Retinal pigment epithelial cell (primary cell): ENCODE data around the gene OLFML2A.

Experiments
- DNase-seq: peaks from one replicate; pipeline ENCODE4 v3.0.0-alpha.2; 2010; ENCODE audit warnings: low read depth
- H3K4me3 ChIP-seq: 2 replicates; pipeline ENCODE4 v1.5.1; 2011; ENCODE audit warnings: mild to moderate bottlenecking, low read length, control low read depth, moderate library complexity
- TF ChIP-seq, protein P1 (sequence below): conservative IDR thresholded peaks from 2 replicates; pipeline ENCODE4 v1.5.1; 2011; ENCODE audit warnings: low read depth, low read length, control low read depth, inconsistent platforms

The OLFML2A gene

DNA sequence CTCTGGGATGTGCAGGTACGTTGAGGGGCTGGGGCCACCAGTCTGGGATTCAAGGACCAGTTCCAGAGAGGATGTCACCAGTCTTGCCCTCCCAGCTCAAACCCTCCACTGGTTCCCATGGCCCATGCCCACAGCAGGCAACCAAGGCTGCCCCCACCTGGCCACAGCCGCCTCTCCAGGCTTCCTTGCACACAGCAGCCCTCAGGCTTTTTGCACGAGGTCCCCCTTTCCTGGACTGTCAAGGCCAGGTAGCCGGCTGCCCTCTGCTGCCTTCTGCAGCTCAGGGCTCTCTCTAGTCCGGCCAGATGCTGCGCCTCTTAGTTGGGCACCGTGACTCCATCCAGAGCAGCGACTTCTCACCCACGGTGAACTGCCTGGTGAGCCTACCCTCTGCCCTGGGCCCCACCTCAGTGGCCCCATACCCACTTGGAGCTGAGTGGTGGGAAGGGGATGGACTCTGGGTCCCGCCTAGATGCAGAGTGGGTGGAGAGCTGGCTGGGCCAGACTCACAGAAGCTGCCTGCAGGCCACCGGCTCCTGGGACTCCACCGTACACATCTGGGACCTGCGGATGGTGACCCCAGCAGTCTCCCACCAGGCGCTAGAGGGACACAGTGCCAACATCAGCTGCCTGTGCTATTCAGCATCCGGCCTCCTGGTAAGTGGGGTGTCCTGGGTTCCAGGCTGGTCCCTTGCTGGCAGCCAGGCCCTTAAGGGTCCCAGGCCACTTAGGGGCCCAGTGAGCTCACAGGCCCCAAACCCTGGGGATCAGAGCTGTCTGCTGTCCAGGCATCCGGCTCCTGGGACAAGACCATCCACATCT is 79.2 kb downstream of the OLFML2A start:
- no peak for DNase-seq
- TF ChIP-seq, protein P1, sequence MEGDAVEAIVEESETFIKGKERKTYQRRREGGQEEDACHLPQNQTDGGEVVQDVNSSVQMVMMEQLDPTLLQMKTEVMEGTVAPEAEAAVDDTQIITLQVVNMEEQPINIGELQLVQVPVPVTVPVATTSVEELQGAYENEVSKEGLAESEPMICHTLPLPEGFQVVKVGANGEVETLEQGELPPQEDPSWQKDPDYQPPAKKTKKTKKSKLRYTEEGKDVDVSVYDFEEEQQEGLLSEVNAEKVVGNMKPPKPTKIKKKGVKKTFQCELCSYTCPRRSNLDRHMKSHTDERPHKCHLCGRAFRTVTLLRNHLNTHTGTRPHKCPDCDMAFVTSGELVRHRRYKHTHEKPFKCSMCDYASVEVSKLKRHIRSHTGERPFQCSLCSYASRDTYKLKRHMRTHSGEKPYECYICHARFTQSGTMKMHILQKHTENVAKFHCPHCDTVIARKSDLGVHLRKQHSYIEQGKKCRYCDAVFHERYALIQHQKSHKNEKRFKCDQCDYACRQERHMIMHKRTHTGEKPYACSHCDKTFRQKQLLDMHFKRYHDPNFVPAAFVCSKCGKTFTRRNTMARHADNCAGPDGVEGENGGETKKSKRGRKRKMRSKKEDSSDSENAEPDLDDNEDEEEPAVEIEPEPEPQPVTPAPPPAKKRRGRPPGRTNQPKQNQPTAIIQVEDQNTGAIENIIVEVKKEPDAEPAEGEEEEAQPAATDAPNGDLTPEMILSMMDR, result peak; percentile 64
- no peak overlapping the region for H3K4me3 ChIP-seq

DNA sequence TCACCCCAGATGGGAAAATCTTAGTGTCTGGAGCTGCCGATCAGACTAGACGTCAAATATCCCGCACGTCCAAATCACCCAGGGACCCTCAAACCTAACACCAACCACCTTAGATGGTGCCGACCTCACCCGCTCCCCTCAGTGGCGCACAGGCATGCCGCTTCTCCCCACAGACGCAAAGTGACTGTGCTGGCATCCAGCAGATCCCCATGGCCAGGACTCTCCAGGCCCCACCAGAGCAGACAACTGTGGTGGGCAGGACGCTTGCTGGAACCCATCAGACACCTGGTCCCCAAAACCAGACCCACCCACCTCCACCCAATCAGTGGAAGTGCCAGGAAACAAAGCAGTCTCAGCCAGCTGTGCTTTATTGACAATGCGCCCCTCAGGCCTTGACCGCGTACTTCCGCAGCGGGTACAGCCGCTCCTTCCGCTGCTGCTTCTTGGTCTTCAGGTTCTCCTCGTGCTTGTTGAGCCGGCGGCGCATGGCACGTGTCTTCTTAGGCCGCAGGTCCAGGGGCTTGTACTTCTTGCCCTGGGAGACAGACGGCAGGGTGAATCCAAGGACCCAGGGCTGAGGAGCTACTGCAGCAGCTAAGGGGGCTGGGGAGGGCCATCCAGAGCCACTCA is 80.7 kb downstream of the OLFML2A start:
- TF ChIP-seq, protein P1, result no peak
- no peak overlapping the region for H3K4me3 ChIP-seq
- DNase-seq, result no peak

DNA sequence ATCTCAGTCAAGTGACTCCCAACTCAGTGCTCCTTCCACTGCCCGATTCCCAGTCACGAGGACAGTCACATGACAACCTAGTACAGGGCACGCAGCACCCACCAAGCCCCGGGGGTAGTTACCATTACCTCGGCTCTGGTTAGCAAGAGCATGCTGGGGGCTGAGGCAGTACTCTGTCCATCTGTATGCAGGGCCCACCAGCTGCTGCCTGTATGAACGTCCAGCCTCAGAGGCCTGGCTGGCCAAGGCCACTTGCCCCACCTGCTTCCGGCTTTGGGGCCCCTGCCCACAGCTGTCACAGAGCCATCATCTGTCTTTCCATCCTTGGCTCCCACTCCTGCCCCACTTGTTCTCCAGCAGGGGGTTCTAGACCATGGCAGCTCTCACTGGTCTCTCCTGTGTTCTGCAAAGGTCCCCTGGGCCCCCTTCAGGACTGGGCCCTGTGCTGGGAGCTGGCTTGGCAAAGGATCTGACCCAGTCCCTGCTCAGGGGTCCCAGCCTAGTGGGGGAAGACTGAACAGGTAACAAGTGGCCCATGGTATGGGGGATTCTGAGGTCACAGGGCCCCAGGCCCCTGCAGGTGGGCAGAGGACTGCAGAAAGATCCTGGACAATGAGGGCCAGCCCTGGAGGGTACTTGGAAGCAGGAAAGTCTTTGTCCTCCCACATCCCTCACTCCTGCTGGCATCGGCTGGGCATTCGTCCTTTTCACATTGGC is 81.6 kb downstream of the OLFML2A start:
- no peak overlapping the region for H3K4me3 ChIP-seq
- no peak for DNase-seq
- TF ChIP-seq, protein P1, result peak; percentile 7

DNA sequence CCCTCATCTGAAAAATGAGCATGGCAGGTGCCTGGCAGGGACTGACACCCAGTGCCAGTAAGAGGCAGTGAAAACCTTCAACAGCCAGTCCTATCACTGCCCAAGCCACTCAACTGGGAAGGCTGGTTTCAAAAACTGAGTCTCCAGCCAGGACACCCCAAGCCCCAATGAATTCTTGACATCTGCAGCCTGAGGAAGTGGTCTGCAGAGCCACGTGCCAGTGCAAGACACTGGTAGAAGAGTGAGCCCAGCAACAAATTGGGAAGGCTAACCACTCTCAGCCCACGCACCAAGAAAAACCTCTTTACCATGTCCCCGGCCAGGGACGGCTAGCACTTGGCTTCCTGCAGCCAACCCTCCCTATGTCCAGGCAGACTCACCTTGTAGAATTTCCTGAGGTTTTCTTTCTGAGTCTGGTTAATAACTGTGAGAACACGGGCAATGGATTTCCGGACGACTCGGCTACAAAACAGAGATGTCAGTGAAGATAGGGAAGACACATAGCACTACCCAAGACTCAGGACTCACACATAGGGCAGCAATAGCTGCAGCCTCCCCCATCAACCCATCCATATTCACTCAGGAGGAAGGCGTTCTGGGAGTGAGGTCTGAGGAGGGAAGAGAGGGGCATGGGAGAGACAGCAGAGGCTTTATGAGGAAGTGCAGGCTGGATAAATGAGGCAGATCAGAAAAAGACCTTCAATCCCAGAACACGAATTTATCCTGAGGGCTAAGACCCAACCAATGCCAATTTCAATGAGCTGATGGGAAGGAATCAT is 83.1 kb downstream of the OLFML2A start:
- peak overlapping the region; percentile 75 for H3K4me3 ChIP-seq
- DNase-seq, result no peak
- TF ChIP-seq, protein P1, result no peak

DNA sequence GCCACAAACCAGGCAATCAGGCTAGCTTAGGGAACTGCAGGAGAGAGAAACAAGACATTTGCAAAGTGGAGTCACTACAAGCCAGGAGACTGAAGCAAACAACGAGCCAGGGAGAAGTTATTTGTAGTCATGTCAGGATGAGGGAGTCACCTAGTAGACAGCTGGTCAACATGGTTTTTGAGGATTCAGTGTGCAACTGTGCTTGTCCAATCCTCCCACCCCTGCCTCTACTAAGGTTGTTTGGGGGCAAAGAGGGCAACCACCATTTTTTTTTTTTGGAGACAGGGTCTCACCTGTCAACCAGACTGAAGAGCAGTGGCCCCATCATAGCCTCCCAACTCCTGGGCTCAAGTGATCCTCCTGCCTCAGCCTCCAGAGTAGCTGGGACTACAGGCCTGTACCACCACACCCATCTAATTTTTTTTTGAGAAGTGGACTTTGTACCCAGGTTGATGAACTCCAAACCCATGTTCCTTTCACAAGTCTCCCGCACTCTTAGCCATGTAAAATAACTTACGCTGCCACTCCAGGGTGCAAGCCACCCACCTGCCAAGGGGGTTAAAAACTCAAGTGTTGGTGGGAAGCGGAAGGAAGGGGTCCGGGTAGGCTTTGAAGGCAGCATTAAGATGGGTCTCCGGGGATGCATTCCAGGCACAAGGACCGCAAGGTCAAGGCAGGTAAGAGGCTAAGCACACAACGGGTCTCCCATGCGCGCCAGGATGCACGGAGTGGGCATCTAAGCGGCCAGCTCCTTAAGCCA is 83.8 kb downstream of the OLFML2A start:
- TF ChIP-seq, protein P1, result no peak
- peak overlapping the region; percentile 75 for H3K4me3 ChIP-seq
- DNase-seq, result no peak

DNA sequence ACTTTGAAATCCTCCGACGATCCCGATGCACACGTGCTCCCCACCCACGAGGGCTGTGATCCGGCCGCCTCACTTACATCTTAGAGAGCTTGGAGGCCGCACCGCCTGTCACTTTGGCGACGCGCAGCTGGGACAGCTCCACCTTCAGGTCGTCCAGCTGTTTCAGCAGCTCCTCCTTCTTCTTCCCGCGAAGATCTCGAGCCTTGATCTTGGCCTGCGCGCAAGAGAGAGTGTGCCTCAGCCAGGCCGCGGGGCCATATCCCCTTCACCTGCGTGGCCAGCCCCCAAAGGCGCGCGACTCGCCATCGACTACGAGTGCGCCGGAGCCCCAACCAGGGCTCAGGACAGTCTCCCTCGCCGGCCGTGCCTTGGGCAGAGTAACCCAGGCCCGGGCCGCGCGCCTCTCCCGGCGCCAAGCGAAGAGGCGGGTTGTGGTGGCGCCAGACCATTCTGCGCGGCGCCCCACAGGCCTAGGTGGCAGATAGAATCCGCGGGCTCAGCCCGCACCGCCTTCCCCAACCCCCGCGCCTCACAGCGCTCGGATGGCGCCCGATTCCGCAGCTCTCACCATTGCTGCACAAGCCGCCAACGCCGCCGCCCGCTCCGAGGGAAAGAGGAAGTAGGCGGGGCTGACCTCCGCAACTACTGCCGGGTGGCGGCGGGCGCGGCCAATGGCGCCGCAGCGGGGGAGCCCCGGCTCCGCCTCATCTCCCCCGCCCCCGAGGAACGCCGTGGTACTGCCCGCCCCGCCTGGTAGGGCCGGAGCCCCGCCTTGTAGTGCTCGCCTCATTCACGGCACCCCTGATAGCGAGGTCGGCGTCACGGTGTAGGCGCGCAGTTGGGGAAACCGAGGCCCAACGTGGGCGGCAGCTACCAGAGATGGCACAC is 84.7 kb downstream of the OLFML2A start, which contains the start of the genes ARPC5L and RPL35:
TSS of gene ARPC5L (plus strand) at position 789 of the 888 bp plus-strand sequence. CDS start 7,161 bp downstream, outside the sequence.
TSS of gene RPL35 (minus strand) at position 616 of the 888 bp plus-strand sequence. CDS start at position 571, 45 bp downstream.
- peak; percentile 74 for DNase-seq
- H3K4me3 ChIP-seq, result peak within 1 kb of the TSS; percentile 75
- TF ChIP-seq, protein P1, result peak; percentile 12
